ENCODE measurements around the gene HS3ST3A1.

Gene HS3ST3A1

DNA sequence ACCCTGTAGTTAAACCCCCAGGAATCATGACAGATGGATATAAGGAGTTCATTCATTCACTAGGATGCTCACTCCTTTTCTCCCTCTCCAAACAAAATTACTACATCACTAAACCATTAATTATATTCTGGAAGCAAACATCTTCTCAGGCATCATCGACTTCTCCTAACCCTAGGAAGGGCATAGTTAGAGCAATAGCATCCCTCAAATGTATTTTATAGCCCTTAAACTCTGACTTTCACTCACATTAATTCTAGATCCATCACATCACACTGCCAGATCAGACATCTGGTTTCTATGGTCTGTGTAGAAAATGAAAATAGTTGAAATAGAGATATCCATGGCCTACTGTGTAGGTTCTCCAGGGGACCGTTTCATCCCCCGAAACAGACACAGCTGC, 143.9 kb downstream of the HS3ST3A1 start:
- FAIRE-seq = no peak
- no peak for DNase-seq (ENCODE audit: insufficient read length, low spot score)

All from GM19239 (cell line).